GM13976 (cell line): ENCODE measurements around the gene CEP85.

Experiments
- DNase-seq: peaks from one replicate; pipeline ENCODE4 v3.0.0; 2012; ENCODE audit warnings: low spot score
- in situ Hi-C: fragments of 300-500 bp; cut with MboI; formaldehyde crosslinking; loops from one replicate; pipeline ENCODE4 v1.12.0; 2022; ENCODE audit warnings: low sequenced_read_pairs, mixed read lengths, inconsistent platforms; ENCODE audit not compliant: unreplicated experiment
- TF ChIP-seq, protein P1 (sequence below): IDR thresholded peaks from 2 replicates; pipeline ENCODE4 v1.5.1; 2012; ENCODE audit warnings: borderline replicate concordance, mild to moderate bottlenecking; ENCODE audit not compliant: insufficient read depth; ENCODE audit errors: extremely low read depth, missing control alignments, control extremely low read depth

The CEP85 gene

DNA sequence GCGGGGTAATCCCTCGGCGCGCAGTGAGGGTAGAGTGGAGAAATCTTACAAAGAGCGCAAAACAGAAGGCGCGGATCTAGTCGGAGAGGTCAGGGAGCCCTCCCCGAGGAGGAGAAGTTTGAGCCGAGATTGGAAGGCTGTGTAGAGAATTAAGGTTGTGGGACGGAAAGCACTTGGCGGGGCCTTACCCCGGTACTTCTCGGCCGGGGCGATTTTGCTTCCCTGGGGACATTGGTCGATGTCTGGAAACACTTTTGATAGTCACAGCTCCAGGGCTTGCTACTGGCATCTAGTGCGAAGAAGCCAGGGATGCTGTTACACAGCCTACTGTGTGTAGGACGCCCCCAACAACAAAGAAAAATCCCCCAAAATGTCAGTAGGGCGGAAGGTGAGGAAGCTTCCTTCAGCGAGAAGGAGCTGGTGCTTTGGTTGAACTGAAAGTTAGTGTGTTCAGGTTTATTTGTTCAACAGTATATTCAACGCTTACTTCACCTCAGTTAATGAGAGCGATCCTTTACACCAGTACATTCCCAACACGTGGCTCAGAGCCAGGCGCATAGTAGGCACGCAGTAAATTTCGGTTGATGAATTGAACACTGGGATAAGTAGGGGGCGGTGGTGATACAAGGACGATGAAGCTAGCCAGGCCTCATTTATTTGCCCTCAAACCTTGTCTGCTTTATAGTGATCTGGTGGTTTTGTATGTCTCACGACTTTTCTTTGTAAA is 807 bp downstream of the CEP85 start:
- peak; percentile 46 for DNase-seq
- in situ Hi-C loops: no loop called here
- TF ChIP-seq, protein P1, sequence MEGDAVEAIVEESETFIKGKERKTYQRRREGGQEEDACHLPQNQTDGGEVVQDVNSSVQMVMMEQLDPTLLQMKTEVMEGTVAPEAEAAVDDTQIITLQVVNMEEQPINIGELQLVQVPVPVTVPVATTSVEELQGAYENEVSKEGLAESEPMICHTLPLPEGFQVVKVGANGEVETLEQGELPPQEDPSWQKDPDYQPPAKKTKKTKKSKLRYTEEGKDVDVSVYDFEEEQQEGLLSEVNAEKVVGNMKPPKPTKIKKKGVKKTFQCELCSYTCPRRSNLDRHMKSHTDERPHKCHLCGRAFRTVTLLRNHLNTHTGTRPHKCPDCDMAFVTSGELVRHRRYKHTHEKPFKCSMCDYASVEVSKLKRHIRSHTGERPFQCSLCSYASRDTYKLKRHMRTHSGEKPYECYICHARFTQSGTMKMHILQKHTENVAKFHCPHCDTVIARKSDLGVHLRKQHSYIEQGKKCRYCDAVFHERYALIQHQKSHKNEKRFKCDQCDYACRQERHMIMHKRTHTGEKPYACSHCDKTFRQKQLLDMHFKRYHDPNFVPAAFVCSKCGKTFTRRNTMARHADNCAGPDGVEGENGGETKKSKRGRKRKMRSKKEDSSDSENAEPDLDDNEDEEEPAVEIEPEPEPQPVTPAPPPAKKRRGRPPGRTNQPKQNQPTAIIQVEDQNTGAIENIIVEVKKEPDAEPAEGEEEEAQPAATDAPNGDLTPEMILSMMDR: peak; percentile 21

DNA sequence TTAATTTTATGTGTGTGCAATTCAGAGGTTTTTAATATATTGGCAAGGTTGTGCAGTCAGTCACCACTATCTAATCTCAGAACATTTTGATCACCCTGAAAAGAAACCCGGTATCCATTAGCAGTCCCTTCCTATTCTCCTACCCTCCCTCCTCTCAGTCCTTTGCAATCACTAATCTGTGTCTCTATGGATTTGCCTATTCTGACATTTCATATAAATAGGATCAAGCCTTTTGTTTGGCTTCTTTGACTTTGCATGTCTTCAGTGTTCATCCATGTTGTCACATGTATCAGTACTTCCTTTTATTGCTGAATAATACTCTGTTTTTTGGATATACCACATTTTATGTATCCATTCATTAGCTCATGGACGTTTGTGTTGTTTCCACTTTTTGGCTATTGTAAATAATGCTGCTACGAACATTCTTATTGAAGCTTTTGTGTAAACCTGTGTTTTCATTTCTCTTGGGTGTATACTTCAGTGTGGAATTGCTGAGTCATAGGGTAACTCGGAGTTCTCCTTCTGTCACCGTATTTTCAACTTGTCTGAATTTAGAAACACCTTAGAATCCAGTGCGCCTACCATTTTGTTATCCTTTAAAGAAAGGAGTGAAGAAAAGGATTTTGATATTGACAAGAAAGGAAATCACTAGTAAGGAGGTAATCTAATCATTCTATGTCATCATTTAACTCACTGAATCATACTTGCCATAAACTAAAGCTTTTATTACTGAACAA is 3.4 kb downstream of the CEP85 start:
- in situ Hi-C loops: no loop called here
- TF ChIP-seq, protein P1: no peak
- no peak for DNase-seq

DNA sequence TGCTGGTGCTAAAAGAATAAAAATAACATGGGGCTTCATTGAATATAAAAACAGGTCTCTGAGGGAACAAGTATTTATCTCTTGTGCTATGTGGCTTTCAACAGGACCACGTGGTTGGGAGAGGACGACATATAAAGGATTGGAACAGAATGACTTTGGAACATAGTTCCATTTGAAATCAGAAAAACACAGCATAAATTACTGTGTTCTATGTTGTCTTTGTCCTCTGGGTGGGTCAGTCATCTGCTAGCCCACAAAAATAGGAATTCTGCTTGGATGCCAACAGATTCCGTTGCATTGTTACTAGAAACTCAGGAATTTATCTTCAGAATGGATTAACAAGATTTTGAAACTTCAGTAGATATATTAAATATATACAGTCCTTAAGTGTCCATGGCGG is 5.9 kb downstream of the CEP85 start:
- in situ Hi-C loops: no loop called here
- TF ChIP-seq, protein P1: no peak
- no peak for DNase-seq

DNA sequence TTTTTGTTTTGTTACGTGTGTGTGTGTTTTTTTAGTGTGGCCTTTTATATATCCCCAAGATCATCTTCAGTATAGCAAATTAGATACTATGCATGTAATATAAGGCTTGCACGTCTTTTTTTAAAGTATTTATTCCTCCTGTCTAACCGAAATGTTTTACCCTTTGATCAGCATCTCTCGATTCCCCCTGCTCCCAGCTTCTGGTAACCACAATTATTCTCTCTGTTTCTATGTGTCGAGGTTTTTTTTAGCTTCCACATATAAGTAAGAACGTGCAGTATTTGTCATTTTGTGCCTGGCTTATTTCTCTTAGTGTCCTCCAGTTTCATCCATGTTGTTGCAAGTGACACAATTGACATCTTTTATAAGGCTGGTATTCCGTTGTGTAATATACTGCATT is 18.7 kb downstream of the CEP85 start:
- in situ Hi-C loops: no loop called here
- no peak for DNase-seq
- TF ChIP-seq, protein P1: no peak

DNA sequence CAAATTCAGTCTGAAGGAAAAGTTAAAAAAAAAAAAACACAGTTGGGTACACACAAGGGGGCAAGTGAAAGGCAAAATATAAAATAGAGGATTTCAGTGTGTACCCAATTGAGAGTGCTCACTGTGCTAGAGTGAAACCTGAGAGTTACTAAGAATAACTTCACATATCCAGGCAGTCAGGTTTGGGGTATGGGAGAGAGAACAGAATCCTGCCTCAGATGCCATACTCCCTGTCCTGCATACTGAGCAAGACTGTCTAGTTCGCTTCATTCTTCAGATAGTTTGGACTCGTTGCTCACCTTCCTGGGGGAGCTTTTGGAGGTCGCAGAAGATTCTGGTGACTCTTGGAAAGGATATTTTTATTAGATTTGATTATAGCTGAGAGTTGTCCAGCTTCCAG is 20.4 kb downstream of the CEP85 start:
- DNase-seq: no peak
- in situ Hi-C loops: no loop called here
- TF ChIP-seq, protein P1: no peak

DNA sequence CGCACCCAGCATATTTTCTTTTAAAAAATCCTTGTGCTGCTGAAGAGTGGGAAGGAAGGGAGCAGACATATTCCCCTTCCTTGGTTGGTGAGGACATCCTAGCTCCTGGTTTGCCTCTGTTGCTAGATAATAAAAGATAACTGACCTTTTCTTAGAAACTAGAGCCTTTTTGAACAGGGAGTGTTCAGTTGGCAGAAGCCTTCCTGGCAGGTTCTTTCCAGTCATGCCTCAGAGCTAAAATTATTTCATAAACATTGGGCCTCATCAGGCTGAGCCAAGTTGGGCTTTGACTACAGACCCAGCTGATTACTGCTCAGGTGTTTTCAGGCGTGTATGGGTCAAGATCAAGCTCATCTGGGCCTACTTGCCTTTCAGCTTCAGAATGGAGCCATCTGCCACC is 23.2 kb downstream of the CEP85 start:
- in situ Hi-C loops: no loop called here
- TF ChIP-seq, protein P1: no peak
- no peak for DNase-seq
